ENCODE data around the gene CEP131.

The CEP131 gene

DNA sequence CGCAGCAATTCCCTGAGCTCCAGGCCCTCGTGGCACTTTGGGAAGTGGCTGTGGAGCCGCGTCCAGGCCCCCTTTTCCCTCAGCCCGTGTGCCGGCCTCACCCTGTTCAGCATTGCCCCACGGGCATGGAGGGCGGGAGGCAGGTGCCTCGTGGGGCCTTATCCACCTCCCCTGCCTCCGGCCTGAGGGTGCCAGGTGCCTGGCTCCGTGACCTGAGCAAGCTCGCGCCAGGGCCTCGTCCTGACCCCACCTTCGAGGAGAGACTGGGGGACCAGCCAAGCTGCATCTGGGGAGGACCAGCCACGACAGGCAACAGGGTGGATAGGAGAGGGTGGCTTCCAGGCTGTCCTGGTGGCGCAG lies 29.7 kb downstream of the CEP131 start:
- TF ChIP-seq, protein P1, sequence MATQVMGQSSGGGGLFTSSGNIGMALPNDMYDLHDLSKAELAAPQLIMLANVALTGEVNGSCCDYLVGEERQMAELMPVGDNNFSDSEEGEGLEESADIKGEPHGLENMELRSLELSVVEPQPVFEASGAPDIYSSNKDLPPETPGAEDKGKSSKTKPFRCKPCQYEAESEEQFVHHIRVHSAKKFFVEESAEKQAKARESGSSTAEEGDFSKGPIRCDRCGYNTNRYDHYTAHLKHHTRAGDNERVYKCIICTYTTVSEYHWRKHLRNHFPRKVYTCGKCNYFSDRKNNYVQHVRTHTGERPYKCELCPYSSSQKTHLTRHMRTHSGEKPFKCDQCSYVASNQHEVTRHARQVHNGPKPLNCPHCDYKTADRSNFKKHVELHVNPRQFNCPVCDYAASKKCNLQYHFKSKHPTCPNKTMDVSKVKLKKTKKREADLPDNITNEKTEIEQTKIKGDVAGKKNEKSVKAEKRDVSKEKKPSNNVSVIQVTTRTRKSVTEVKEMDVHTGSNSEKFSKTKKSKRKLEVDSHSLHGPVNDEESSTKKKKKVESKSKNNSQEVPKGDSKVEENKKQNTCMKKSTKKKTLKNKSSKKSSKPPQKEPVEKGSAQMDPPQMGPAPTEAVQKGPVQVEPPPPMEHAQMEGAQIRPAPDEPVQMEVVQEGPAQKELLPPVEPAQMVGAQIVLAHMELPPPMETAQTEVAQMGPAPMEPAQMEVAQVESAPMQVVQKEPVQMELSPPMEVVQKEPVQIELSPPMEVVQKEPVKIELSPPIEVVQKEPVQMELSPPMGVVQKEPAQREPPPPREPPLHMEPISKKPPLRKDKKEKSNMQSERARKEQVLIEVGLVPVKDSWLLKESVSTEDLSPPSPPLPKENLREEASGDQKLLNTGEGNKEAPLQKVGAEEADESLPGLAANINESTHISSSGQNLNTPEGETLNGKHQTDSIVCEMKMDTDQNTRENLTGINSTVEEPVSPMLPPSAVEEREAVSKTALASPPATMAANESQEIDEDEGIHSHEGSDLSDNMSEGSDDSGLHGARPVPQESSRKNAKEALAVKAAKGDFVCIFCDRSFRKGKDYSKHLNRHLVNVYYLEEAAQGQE (IDR thresholded peaks at IDR 0.05; ENCODE audit: insufficient replicate concordance, low read depth), result no peak
- TF ChIP-seq, protein P2, sequence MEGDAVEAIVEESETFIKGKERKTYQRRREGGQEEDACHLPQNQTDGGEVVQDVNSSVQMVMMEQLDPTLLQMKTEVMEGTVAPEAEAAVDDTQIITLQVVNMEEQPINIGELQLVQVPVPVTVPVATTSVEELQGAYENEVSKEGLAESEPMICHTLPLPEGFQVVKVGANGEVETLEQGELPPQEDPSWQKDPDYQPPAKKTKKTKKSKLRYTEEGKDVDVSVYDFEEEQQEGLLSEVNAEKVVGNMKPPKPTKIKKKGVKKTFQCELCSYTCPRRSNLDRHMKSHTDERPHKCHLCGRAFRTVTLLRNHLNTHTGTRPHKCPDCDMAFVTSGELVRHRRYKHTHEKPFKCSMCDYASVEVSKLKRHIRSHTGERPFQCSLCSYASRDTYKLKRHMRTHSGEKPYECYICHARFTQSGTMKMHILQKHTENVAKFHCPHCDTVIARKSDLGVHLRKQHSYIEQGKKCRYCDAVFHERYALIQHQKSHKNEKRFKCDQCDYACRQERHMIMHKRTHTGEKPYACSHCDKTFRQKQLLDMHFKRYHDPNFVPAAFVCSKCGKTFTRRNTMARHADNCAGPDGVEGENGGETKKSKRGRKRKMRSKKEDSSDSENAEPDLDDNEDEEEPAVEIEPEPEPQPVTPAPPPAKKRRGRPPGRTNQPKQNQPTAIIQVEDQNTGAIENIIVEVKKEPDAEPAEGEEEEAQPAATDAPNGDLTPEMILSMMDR (IDR thresholded peaks at IDR 0.05; ENCODE audit: insufficient read depth, low read length), result no peak
- no peak for TF ChIP-seq GABPA (IDR thresholded peaks at IDR 0.05; ENCODE audit: low read depth)
- TF ChIP-seq SPI1 (IDR thresholded peaks at IDR 0.05; ENCODE audit: borderline replicate concordance, low read depth), result no peak
- no peak for TF ChIP-seq POLR2AphosphoS5 (IDR thresholded peaks at IDR 0.05; ENCODE audit: low read depth)
- H3K27ac ChIP-seq (replicated peaks), result no peak overlapping the region
- H3K27me3 ChIP-seq (ENCODE audit: insufficient read depth, poor library complexity, severe bottlenecking), result no peaks in the 10 kb centered on the region
- no peak for DNase-seq (ENCODE audit: low read depth in 1 of 2, low spot score in 1 of 2)
- H3K4me3 ChIP-seq (replicated peaks; ENCODE audit: insufficient read depth, low read length), result no peak overlapping the region

DNA sequence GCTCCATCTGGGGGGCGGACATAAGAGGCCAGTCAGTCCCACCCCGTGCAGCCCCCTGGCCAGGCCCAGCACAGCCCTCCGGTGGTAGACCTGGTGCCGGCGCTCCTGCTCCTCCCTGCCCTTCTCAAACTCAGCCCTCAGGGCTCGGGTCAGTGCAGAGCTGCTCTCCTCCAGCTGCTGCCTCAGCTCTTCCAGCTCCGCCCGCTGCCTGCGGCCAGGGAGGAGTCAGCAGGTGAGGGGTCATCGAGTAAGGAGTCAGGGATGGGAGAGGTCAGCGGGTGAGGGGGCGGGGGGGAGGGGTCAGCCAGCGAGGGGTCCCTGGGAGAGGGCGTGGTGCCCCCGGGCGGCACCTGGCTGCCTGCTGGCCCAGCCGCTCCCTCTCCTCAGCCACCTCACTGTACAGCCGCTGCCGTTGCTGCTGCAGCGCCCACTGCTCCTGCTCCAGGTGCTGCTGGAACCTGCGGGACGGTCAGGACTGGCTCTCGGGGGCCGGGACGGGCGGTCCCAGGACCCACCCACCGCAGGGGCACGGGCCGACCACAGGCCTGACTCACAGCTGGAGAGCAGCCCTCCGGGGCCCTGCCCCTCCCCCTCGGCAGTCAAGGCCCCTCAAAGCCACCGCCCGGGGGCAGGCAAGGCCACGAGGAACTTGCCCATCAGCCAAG lies 30.2 kb downstream of the CEP131 start:
- Histone ChIP-seq H3K27ac (replicated peaks) (no peak overlapping the region), H3K4me3 (replicated peaks; ENCODE audit: insufficient read depth, low read length) (no peak overlapping the region), H3K27me3 (ENCODE audit: insufficient read depth, poor library complexity, severe bottlenecking) (no peaks in the 10 kb centered on the region)
- TF ChIP-seq, protein P1 (IDR thresholded peaks at IDR 0.05; ENCODE audit: insufficient replicate concordance, low read depth), result no peak
- TF ChIP-seq, protein P2 (IDR thresholded peaks at IDR 0.05; ENCODE audit: insufficient read depth, low read length), result no peak
- no peak for TF ChIP-seq GABPA (IDR thresholded peaks at IDR 0.05; ENCODE audit: low read depth)
- TF ChIP-seq SPI1 (IDR thresholded peaks at IDR 0.05; ENCODE audit: borderline replicate concordance, low read depth), result no peak
- no peak for TF ChIP-seq POLR2AphosphoS5 (IDR thresholded peaks at IDR 0.05; ENCODE audit: low read depth)
- no peak for DNase-seq (ENCODE audit: low read depth in 1 of 2, low spot score in 1 of 2)

DNA sequence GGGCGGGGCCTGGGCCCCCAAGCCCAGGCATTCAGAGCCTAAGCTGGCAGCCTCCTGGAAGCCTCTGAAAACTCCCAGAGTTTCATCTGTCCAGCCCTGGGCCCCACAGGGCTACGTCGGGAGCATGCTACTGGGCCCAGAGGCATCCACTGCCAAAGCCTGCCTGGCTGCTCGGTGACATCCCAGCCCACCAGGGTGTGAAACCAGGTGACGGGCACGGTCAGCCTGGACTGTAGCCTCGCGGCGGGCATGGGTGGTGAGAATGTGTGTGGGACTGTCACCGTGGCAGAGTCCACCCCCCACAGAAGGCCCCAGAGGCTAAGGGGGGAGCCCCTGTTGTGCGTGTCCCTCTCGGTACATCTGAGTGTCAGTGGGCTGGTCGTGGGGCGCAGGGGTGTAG lies 31.1 kb downstream of the CEP131 start:
- H3K27me3 ChIP-seq (ENCODE audit: insufficient read depth, poor library complexity, severe bottlenecking), result no peaks in the 10 kb centered on the region
- H3K4me3 ChIP-seq (replicated peaks; ENCODE audit: insufficient read depth, low read length), result no peak overlapping the region
- TF ChIP-seq, protein P2 (IDR thresholded peaks at IDR 0.05; ENCODE audit: insufficient read depth, low read length), result no peak
- TF ChIP-seq SPI1 (IDR thresholded peaks at IDR 0.05; ENCODE audit: borderline replicate concordance, low read depth) (no peak), GABPA (IDR thresholded peaks at IDR 0.05; ENCODE audit: low read depth) (no peak), POLR2AphosphoS5 (IDR thresholded peaks at IDR 0.05; ENCODE audit: low read depth) (no peak)
- TF ChIP-seq, protein P1 (IDR thresholded peaks at IDR 0.05; ENCODE audit: insufficient replicate concordance, low read depth), result no peak
- no peak overlapping the region for H3K27ac ChIP-seq (replicated peaks)
- no peak for DNase-seq (ENCODE audit: low read depth in 1 of 2, low spot score in 1 of 2)

All from HL-60 (cell line).